A673 (cell line): Measurements from ENCODE around the gene LYSMD1. TPM values are rescaled to one million over a fixed set of nuclear protein-coding genes. Genes with fewer than 3 reads are reported as not detected.
A peak's percentile ranks its signal among the peaks of the same experiment; 100 is the strongest.
"Not testable (repeated sequence)": the region's sequence is repeated elsewhere in the genome, so short reads cannot be mapped to it uniquely, and the experiment has no call there.

Experiments used
- BruUV-seq: library from RNA; stranded (reverse); fragments of 400-500 nt; replicated peaks from 2 replicates; lab custom pipeline; 2021; lab: Mats Ljungman, UMichigan
- CTCF ChIA-PET: fragments of 300-600 bp; sonication (Branson Sonifier 250); formaldehyde crosslinking; loops from one replicate; lab custom pipeline; 2022; ENCODE audit warnings: antibody characterized with exemption; lab: Charles Lee
- POLR2A ChIA-PET: fragments of 300-600 bp; sonication (Branson Sonifier 250); formaldehyde crosslinking; loops from one replicate; lab custom pipeline; 2022; ENCODE audit warnings: antibody characterized with exemption; ENCODE audit not compliant: low non-redundant PET; lab: Charles Lee
- DNase-seq: peaks from one replicate; pipeline ENCODE4 v3.0.0-alpha.2; 2015; ENCODE audit warnings: low spot score
- H3K27ac ChIP-seq: fragments of 200-600 bp; sonication (generic); 2 replicates; pipeline ENCODE4 v1.5.1; 2016; ENCODE audit warnings: mixed run types, low read depth, mild to moderate bottlenecking, mixed read lengths, antibody characterized with exemption, low read length; ENCODE audit not compliant: poor library complexity, severe bottlenecking
- H3K27me3 ChIP-seq: fragments of 200-600 bp; sonication (generic); replicated peaks from 2 replicates; pipeline ENCODE4 v1.6.1; 2017; ENCODE audit warnings: mixed run types, low read depth, mild to moderate bottlenecking, mixed read lengths, antibody characterized with exemption, low read length; ENCODE audit not compliant: insufficient read depth, poor library complexity
- H3K36me3 ChIP-seq: fragments of 200-600 bp; sonication (generic); 2 replicates; pipeline ENCODE4 v1.6.1; 2016; ENCODE audit warnings: mixed run types, mild to moderate bottlenecking, mixed read lengths, antibody characterized with exemption, low read length; ENCODE audit not compliant: insufficient read depth, poor library complexity, severe bottlenecking
- H3K4me1 ChIP-seq: fragments of 200-600 bp; sonication (generic); 2 replicates; pipeline ENCODE4 v1.6.1; 2017; ENCODE audit warnings: mixed run types, mild to moderate bottlenecking, mixed read lengths, antibody characterized with exemption, low read length; ENCODE audit not compliant: insufficient read depth, poor library complexity, severe bottlenecking
- H3K4me3 ChIP-seq: fragments of 200-600 bp; sonication (generic); 2 replicates; pipeline ENCODE4 v1.5.1; 2016; ENCODE audit warnings: low read depth, mixed run types, mild to moderate bottlenecking, mixed read lengths, low read length; ENCODE audit not compliant: poor library complexity, severe bottlenecking
- H3K9me3 ChIP-seq: fragments of 200-600 bp; sonication (generic); 2 replicates; pipeline ENCODE4 v1.6.1; 2016; ENCODE audit warnings: mixed run types, low read depth, mild to moderate bottlenecking, mixed read lengths, antibody characterized with exemption, low read length; ENCODE audit not compliant: poor library complexity, severe bottlenecking
- EZH2 ChIP-seq: fragments of 200-600 bp; sonication (generic); IDR thresholded peaks from 2 replicates; pipeline ENCODE4 v1.6.1; 2017; ENCODE audit warnings: borderline replicate concordance, low read depth, mild to moderate bottlenecking, mixed read lengths, antibody characterized with exemption, low read length; ENCODE audit not compliant: poor library complexity, severe bottlenecking
- intact Hi-C: fragments of 100-400 bp; cut with micrococcal nuclease; formaldehyde crosslinking; loops from one replicate; pipeline ENCODE4 v1.10.0; 2022; ENCODE audit not compliant: unreplicated experiment
- total RNA-seq: library from RNA; stranded (reverse); gene quantifications from 2 replicates; pipeline ENCODE4 v1.2.3, GENCODE V29; 2021
- TF ChIP-seq, protein P1 (sequence below): fragments of 300-800, 200-600 bp; sonication (generic); conservative IDR thresholded peaks from 2 replicates; pipeline ENCODE4 v1.5.1; 2017; ENCODE audit warnings: low read depth, mild to moderate bottlenecking, antibody characterized with exemption, low read length, moderate library complexity, mixed read lengths

LYSMD1 gene
- total RNA-seq, 1 experiment from 2014 or later: 8.1 TPM

DNA sequence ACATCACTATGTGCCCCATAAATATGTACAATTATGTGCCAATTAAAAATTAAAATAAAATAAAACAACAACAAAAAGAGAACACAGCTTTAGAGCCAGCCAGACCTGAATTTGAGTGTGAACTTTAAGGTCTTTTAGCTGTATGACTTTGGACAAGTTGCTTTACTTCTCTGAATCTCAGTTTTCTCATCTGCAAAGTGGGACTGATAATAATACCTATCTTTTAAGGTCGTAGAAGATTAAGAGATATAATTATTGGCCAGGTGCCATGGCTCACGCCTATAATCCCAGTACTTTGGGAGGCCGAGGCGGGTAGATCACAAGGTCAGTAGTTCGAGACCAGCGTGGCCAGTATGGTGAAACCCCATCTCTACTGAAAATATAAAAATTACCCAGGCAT is 27.6 kb upstream of the LYSMD1 start:
- no peak for DNase-seq
- no TSS peak for BruUV-seq
- no peak overlapping the region for H3K4me3 ChIP-seq
- intact Hi-C loops: no loop called here
- TF ChIP-seq EZH2: no peak
- TF ChIP-seq, protein P1, sequence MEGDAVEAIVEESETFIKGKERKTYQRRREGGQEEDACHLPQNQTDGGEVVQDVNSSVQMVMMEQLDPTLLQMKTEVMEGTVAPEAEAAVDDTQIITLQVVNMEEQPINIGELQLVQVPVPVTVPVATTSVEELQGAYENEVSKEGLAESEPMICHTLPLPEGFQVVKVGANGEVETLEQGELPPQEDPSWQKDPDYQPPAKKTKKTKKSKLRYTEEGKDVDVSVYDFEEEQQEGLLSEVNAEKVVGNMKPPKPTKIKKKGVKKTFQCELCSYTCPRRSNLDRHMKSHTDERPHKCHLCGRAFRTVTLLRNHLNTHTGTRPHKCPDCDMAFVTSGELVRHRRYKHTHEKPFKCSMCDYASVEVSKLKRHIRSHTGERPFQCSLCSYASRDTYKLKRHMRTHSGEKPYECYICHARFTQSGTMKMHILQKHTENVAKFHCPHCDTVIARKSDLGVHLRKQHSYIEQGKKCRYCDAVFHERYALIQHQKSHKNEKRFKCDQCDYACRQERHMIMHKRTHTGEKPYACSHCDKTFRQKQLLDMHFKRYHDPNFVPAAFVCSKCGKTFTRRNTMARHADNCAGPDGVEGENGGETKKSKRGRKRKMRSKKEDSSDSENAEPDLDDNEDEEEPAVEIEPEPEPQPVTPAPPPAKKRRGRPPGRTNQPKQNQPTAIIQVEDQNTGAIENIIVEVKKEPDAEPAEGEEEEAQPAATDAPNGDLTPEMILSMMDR: no peak
- ChIA-PET POLR2A (no interaction called here), CTCF (no interaction called here)
- no peaks in the 10 kb centered on the region for H3K27me3 ChIP-seq
- H3K27ac ChIP-seq: no peak overlapping the region
- H3K4me1 ChIP-seq: peaks cover 5% of the 10 kb centered on the region
- H3K36me3 ChIP-seq: no peaks in the 10 kb centered on the region
- no peaks in the 10 kb centered on the region for H3K9me3 ChIP-seq

DNA sequence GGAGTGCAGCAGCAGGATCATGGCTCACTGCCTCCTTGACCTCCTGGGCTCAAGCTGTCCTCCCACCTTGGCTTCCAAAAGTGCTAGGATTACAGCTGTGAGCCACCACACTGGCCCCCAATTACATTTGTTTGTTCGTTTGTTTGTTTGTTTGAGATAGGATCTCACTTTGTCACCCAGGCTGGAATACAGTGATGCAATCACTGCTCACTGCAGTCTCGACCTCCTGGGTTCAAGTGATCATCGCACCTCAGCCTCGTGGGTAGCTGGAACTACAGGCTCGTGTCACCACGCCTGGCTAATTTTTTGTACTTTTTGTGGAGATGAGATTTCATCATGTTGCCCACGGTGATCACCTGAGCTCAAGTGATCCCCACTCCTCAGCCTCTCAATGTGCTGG is 26.3 kb upstream of the LYSMD1 start:
- ChIA-PET POLR2A (no interaction called here), CTCF (no interaction called here)
- no TSS peak for BruUV-seq
- H3K4me1 ChIP-seq: peaks cover 5% of the 10 kb centered on the region
- TF ChIP-seq EZH2: no peak
- TF ChIP-seq, protein P1: no peak
- H3K27ac ChIP-seq: no peak overlapping the region
- intact Hi-C loops: no loop called here
- DNase-seq: no peak
- H3K27me3 ChIP-seq: no peaks in the 10 kb centered on the region
- no peaks in the 10 kb centered on the region for H3K9me3 ChIP-seq
- H3K4me3 ChIP-seq: no peak overlapping the region
- H3K36me3 ChIP-seq: no peaks in the 10 kb centered on the region

DNA sequence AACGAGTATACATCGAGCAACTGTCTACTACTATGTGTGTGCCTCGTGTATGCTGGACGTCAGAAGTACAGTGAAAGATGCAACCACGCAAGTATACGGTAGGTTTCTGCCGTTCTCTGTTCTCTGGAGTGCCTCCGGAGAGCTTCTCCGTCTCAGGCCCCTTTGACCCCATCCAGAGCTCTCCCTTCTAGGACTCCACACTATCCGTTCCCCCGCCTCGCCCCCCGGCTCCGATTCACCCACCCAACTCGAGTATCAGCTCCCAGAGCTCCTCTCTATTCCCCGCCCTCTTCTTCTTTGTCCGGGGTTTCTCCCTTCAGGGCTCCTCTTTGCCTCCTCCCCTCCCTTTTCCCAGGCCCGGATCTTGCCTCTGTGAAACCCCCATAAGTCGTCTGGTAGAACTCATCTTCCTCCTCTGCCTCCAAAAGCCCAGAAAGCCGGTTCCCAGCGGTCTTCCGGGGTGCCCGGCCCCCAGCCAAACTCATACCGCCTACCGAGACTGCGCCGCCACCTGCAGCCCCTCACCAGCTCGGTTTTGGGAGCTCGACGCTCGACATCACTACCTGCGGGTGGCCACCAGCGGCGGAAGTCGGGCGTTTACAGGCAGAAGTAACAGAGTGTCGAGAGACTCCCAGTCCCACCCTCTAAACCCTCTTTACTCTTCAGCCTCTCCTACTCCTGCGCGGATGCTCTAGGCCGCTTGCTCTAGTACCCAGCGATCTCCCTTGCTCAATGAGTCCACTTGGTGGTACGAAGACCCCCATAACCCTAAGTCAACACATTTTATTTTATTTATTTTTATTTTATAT is 24.1 kb upstream of the LYSMD1 start, which contains the start of gene VPS72:
VPS72 (minus strand) TSS at position 561 of the 809 bp plus-strand sequence; CDS start at position 485, 76 bp downstream.
- no TSS peak for BruUV-seq
- H3K27ac ChIP-seq: peak within 1 kb of the TSS; percentile 86
- peaks cover 5% of the 10 kb centered on the region for H3K4me1 ChIP-seq
- DNase-seq: peak; percentile 96
- ChIA-PET POLR2A (no interaction called here), CTCF (interaction anchor here (0.6 kb wide), 1 partner anchor 1114 kb away, joined by 3 read pairs; no protein-coding TSS in a partner anchor)
- intact Hi-C loops: no loop called here
- no peaks in the 10 kb centered on the region for H3K9me3 ChIP-seq
- peaks cover 10% of the 10 kb centered on the region for H3K36me3 ChIP-seq
- TF ChIP-seq EZH2: no peak
- H3K4me3 ChIP-seq: peak within 1 kb of the TSS; percentile 80
- H3K27me3 ChIP-seq: no peaks in the 10 kb centered on the region

DNA sequence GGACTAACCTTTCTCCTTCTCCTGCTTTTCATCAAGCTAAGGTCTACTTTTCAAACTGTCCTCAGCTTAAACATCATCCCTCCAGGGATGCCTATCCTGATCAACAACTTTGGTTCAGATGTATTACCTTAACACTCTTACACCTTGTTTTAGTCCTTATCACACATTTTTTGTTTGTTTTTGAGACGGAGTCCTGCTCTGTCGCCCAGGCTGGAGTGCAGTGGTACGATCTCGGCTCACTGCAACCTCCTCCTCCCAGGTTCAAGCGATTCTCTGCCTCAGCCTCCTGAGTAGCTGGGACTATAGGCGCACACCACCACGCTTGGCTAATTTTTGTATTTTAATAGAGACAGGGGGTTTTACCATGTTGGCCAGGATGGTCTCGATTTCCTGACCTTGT is 23.0 kb upstream of the LYSMD1 start:
- H3K4me1 ChIP-seq, H3K9me3 ChIP-seq, intact Hi-C loops, POLR2A ChIA-PET, BruUV-seq, DNase-seq, H3K27me3 ChIP-seq, CTCF ChIA-PET: not testable (repeated sequence)
- Histone ChIP-seq H3K36me3 (peaks cover 21% of the 10 kb centered on the region), H3K4me3 (peak overlapping the region; percentile 80), H3K27ac (peak overlapping the region; percentile 86)
